ENCODE measurements around the gene LSR. TPM values are rescaled to one million over a fixed set of nuclear protein-coding genes. Genes with fewer than 3 reads are reported as not detected.
"Not testable (repeated sequence)": the region's sequence is repeated elsewhere in the genome, so short reads cannot be mapped to it uniquely, and the experiment has no call there.

LSR gene
- total RNA-seq, 2 experiments from 2014 or later: 20.0 to 20.6 TPM

GRCh38 chr19:35217649-35217990 lies 31.2 kb upstream of the LSR start:
- intact Hi-C loops (cut with micrococcal nuclease): no loop called here
- no peak overlapping the region for H3K4me3 Mint-ChIP-seq
- ATAC-seq: no peak

DNA sequence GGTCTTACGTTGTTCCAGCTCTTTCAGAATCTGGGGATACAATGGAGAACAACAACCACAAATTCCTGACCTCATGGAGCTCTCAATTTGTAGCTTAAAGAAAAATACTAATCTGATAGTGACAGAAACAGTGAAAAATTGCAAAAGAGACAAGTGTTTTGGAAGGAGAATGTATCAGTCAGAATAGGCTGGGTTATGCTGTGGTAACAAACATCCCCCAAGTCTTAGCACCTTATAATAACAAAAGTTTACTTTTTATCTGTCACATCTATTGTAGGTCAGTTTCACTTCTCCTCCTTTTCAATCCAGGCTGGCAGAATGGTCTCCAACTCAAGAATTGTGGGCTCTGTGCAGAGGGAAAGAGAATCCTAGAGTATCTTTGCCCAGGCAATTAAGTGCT lies 29.8 kb upstream of the LSR start:
- H3K9me3 Mint-ChIP-seq: peaks cover 8% of the 10 kb centered on the region
- intact Hi-C loops (cut with micrococcal nuclease): no loop called here
- no peak for DNase-seq
- H3K27ac Mint-ChIP-seq: no peak overlapping the region
- POLR2A ChIA-PET: interaction anchor here (0.7 kb wide), 1 partner anchor 13 kb away, joined by 3 read pairs; no protein-coding TSS in a partner anchor
- peaks cover 33% of the 10 kb centered on the region for H3K4me1 Mint-ChIP-seq (ENCODE audit: low read depth)
- TF ChIP-seq, protein P1, sequence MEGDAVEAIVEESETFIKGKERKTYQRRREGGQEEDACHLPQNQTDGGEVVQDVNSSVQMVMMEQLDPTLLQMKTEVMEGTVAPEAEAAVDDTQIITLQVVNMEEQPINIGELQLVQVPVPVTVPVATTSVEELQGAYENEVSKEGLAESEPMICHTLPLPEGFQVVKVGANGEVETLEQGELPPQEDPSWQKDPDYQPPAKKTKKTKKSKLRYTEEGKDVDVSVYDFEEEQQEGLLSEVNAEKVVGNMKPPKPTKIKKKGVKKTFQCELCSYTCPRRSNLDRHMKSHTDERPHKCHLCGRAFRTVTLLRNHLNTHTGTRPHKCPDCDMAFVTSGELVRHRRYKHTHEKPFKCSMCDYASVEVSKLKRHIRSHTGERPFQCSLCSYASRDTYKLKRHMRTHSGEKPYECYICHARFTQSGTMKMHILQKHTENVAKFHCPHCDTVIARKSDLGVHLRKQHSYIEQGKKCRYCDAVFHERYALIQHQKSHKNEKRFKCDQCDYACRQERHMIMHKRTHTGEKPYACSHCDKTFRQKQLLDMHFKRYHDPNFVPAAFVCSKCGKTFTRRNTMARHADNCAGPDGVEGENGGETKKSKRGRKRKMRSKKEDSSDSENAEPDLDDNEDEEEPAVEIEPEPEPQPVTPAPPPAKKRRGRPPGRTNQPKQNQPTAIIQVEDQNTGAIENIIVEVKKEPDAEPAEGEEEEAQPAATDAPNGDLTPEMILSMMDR (IDR thresholded peaks at IDR 0.05): no peak
- CTCF ChIA-PET: interaction anchor here (1.2 to 3.8 kb wide), 2 partner anchors 25 to 77 kb away, joined by 3 to 24 read pairs; no protein-coding TSS in a partner anchor
- H3K4me3 Mint-ChIP-seq: no peak overlapping the region
- no peak for ATAC-seq
- no peaks in the 10 kb centered on the region for H3K27me3 Mint-ChIP-seq
- no peaks in the 10 kb centered on the region for H3K36me3 Mint-ChIP-seq (ENCODE audit: low read depth)

More at GRCh38 chr19:35217649-35217990, 31.2 kb upstream of the LSR start:
- ChIA-PET POLR2A (interaction anchor here (0.6 to 1.3 kb wide), 5 partner anchors 9 to 76 kb away, joined by 3 to 4 read pairs (median 3); no protein-coding TSS in a partner anchor), CTCF (interaction anchor here (0.9 to 3.8 kb wide), 4 partner anchors 9 to 82 kb away, joined by 3 to 24 read pairs (median 3); no protein-coding TSS in a partner anchor)
- Mint-ChIP-seq H3K27ac (no peak overlapping the region), H3K9me3 (peaks cover 8% of the 10 kb centered on the region), H3K27me3 (no peaks in the 10 kb centered on the region), H3K36me3 (ENCODE audit: low read depth) (no peaks in the 10 kb centered on the region), H3K4me1 (ENCODE audit: low read depth) (peaks cover 39% of the 10 kb centered on the region)
- no peak for DNase-seq
- TF ChIP-seq, protein P1 (IDR thresholded peaks at IDR 0.05): no peak

- Mint-ChIP-seq H3K4me1 (ENCODE audit: low read depth) (peaks cover 20% of the 10 kb centered on the region), H3K27ac (no peak overlapping the region), H3K9me3 (peaks cover 8% of the 10 kb centered on the region), H3K4me3 (no peak overlapping the region), H3K36me3 (ENCODE audit: low read depth) (no peaks in the 10 kb centered on the region), H3K27me3 (no peaks in the 10 kb centered on the region)
- ChIA-PET POLR2A (interaction anchor here (0.7 to 1.7 kb wide), 2 partner anchors 17 to 30 kb away, joined by 3 read pairs; no protein-coding TSS in a partner anchor), CTCF (no interaction called here)
- TF ChIP-seq, protein P1 (IDR thresholded peaks at IDR 0.05): no peak
- intact Hi-C loops (cut with micrococcal nuclease): no loop called here
- no peak for ATAC-seq
- DNase-seq: no peak
These were observed 28.4 kb upstream of the LSR start for GRCh38 chr19:35220315-35220921.

DNA sequence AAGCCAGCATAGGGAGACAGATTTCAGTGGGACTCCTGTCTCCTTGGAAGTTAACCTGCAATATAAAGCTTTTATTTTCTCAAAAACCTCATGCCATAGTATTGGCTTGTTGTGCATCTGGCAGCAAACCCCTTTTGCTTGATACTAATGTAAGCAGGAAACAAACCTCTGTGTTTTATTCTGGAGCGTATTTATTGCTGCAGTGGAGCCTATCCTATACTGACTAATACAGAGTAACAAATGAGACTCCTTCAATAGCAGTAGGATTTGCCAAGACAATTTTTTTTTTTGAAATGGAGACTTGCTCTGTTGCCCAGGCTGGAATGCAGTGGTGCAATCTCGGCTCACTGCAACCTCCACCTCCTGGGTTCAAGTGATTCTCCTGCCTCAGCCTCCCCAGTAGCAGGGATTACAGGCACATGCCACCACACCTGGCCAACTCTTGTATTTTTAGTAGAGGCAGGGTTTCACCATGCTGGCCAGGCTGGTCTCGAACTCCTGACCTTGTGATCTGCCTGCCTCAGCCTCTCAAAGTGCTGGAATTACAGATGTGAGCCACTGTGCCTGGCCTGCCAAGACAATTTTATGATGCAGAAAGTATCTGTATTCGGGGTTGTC lies 27.7 kb upstream of the LSR start:
- CTCF ChIA-PET; DNase-seq; intact Hi-C loops (cut with micrococcal nuclease); H3K27me3 Mint-ChIP-seq; H3K36me3 Mint-ChIP-seq (ENCODE audit: low read depth); H3K4me3 Mint-ChIP-seq; H3K9me3 Mint-ChIP-seq; ATAC-seq; H3K27ac Mint-ChIP-seq: not testable (repeated sequence)
- POLR2A ChIA-PET: interaction anchor here (1.7 kb wide), 1 partner anchor 30 kb away, joined by 3 read pairs; no protein-coding TSS in a partner anchor
- peaks cover 17% of the 10 kb centered on the region for H3K4me1 Mint-ChIP-seq (ENCODE audit: low read depth)

GRCh38 chr19:35222373-35223015 lies 26.3 kb upstream of the LSR start:
- DNase-seq (no peak), ATAC-seq (no peak)
- H3K4me1 Mint-ChIP-seq (ENCODE audit: low read depth): peaks cover 13% of the 10 kb centered on the region
- no peaks in the 10 kb centered on the region for H3K36me3 Mint-ChIP-seq (ENCODE audit: low read depth)
- H3K27ac Mint-ChIP-seq: no peak overlapping the region
- no peak overlapping the region for H3K4me3 Mint-ChIP-seq
- ChIA-PET POLR2A (interaction anchor here (1.7 to 2.0 kb wide), 2 partner anchors 12 to 59 kb away, joined by 4 to 5 read pairs; no protein-coding TSS in a partner anchor), CTCF (interaction anchor here (0.8 to 1.2 kb wide), 2 partner anchors 74 to 178 kb away, joined by 3 read pairs; no protein-coding TSS in a partner anchor)
- H3K9me3 Mint-ChIP-seq: peaks cover 4% of the 10 kb centered on the region
- no peaks in the 10 kb centered on the region for H3K27me3 Mint-ChIP-seq
- TF ChIP-seq, protein P1 (IDR thresholded peaks at IDR 0.05): no peak
- intact Hi-C loops (cut with micrococcal nuclease): no loop called here
